ENCODE measurements around the gene PAM. TPM values are rescaled to one million over a fixed set of nuclear protein-coding genes. Genes with fewer than 3 reads are reported as not detected.

Gene PAM
- total RNA-seq, 1 donor from 2014 or later = 940 TPM

GRCh38 chr5:102874054-102874453 is 118.9 kb downstream of the PAM start:
- no peaks in the 10 kb centered on the region for H3K27me3 ChIP-seq
- no peak for TF ChIP-seq CTCF (IDR thresholded peaks at IDR 0.05)
- no peaks in the 10 kb centered on the region for H3K36me3 ChIP-seq
- no peak overlapping the region for H3K27ac ChIP-seq
- intact Hi-C loops (cut with DNase I) = no loop called here
- no peaks in the 10 kb centered on the region for H3K9me3 ChIP-seq
- no peak for DNase-seq (ENCODE audit: low spot score in 2 of 2)
- H3K4me3 ChIP-seq = no peak overlapping the region
- H3K4me1 ChIP-seq = peaks cover 0 to 14% of the 10 kb centered on the region in 2 donors

GRCh38 chr5:102875721-102876123 is 120.6 kb downstream of the PAM start:
- DNase-seq (ENCODE audit: low spot score in 2 of 2) = no peak
- TF ChIP-seq CTCF (IDR thresholded peaks at IDR 0.05) = no peak
- Histone ChIP-seq H3K27ac (no peak overlapping the region), H3K27me3 (no peaks in the 10 kb centered on the region), H3K4me1 (peaks cover 0 to 5% of the 10 kb centered on the region in 2 donors), H3K9me3 (no peaks in the 10 kb centered on the region), H3K36me3 (peaks cover 0 to 9% of the 10 kb centered on the region in 2 donors), H3K4me3 (no peak overlapping the region)
- intact Hi-C loops (cut with DNase I) = no loop called here

GRCh38 chr5:102876610-102877009 is 121.5 kb downstream of the PAM start:
- intact Hi-C loops (cut with DNase I) = no loop called here
- H3K27ac ChIP-seq = no peak overlapping the region
- no peak for TF ChIP-seq CTCF (IDR thresholded peaks at IDR 0.05)

GRCh38 chr5:102879741-102880140 is 124.6 kb downstream of the PAM start:
- intact Hi-C loops (cut with DNase I) = no loop called here
- Histone ChIP-seq H3K4me1 (peaks cover 0 to 11% of the 10 kb centered on the region in 2 donors), H3K9me3 (peaks cover 0 to 4% of the 10 kb centered on the region in 2 donors), H3K27me3 (no peaks in the 10 kb centered on the region), H3K36me3 (peaks cover 0 to 9% of the 10 kb centered on the region in 2 donors), H3K27ac (no peak overlapping the region), H3K4me3 (no peak overlapping the region)
- DNase-seq (ENCODE audit: low spot score in 2 of 2) = no peak
- TF ChIP-seq CTCF (IDR thresholded peaks at IDR 0.05) = no peak

More at GRCh38 chr5:102876610-102877009, 121.5 kb downstream of the PAM start:
- H3K9me3 ChIP-seq = no peaks in the 10 kb centered on the region
- DNase-seq (ENCODE audit: low spot score in 2 of 2) = no peak
- H3K4me1 ChIP-seq = peaks cover 0 to 5% of the 10 kb centered on the region in 2 donors
- peaks cover 0 to 9% of the 10 kb centered on the region in 2 donors for H3K36me3 ChIP-seq
- H3K4me3 ChIP-seq = no peak overlapping the region
- no peaks in the 10 kb centered on the region for H3K27me3 ChIP-seq

- no peaks in the 10 kb centered on the region for H3K36me3 ChIP-seq
- peaks cover 0 to 17% of the 10 kb centered on the region in 2 donors for H3K4me1 ChIP-seq
- H3K9me3 ChIP-seq = peaks cover 0 to 4% of the 10 kb centered on the region in 2 donors
- no peak overlapping the region for H3K4me3 ChIP-seq
- H3K27ac ChIP-seq = no peak overlapping the region
- TF ChIP-seq CTCF (IDR thresholded peaks at IDR 0.05) = no peak
- no peak for DNase-seq (ENCODE audit: low spot score in 2 of 2)
- intact Hi-C loops (cut with DNase I) = no loop called here
- H3K27me3 ChIP-seq = no peaks in the 10 kb centered on the region
These were observed 131.5 kb downstream of the PAM start for GRCh38 chr5:102886586-102886985.

GRCh38 chr5:102888483-102888882 is 133.4 kb downstream of the PAM start:
- Histone ChIP-seq H3K4me3 (no peak overlapping the region), H3K4me1 (peaks cover 0 to 34% of the 10 kb centered on the region in 2 donors), H3K27me3 (no peaks in the 10 kb centered on the region), H3K9me3 (no peaks in the 10 kb centered on the region), H3K36me3 (no peaks in the 10 kb centered on the region), H3K27ac (peak overlapping the region in 1 of 2 donors; percentile 12)
- intact Hi-C loops (cut with DNase I) = no loop called here
- TF ChIP-seq CTCF (IDR thresholded peaks at IDR 0.05) = no peak
- no peak for DNase-seq (ENCODE audit: low spot score in 2 of 2)

Data from ascending aorta (tissue), 2 donors.